GM23338 (cell line): ENCODE data around the gene DDX5. TPM values are rescaled to one million over a fixed set of nuclear protein-coding genes. Genes with fewer than 3 reads are reported as not detected.

ENCODE experiments used
- ATAC-seq: fragments of 200-7000 bp; cut with Tn5 transposase; 3 replicates; pipeline ENCODE4 v1.9.1; 2020
- DNase-seq: peaks from one replicate; pipeline ENCODE4 v3.0.0-alpha.2; 2015; ENCODE audit warnings: low spot score
- H2AFZ ChIP-seq: fragments of 200-600 bp; sonication (generic); 2 replicates; pipeline ENCODE4 v1.8.0; 2016; ENCODE audit warnings: antibody characterized with exemption, mild to moderate bottlenecking, moderate library complexity
- H3F3A ChIP-seq: fragments of 200-600 bp; sonication (generic); replicated peaks from 2 replicates; pipeline ENCODE4 v1.8.0; 2017; ENCODE audit warnings: antibody characterized with exemption, mixed run types, low read depth
- H3K27ac ChIP-seq: fragments of 200-600 bp; sonication (generic); 2 replicates; pipeline ENCODE4 v1.6.1; 2016; ENCODE audit warnings: low read depth
- H3K27me3 ChIP-seq: fragments of 200-600 bp; sonication (generic); 2 replicates; pipeline ENCODE4 v1.8.0; 2016; ENCODE audit warnings: mild to moderate bottlenecking, mixed run types, moderate library complexity; ENCODE audit not compliant: insufficient read depth
- H3K36me3 ChIP-seq: fragments of 200-600 bp; sonication (generic); 2 replicates; pipeline ENCODE4 v1.8.0; 2016; ENCODE audit warnings: mild to moderate bottlenecking; ENCODE audit not compliant: insufficient read depth
- H3K4me1 ChIP-seq: fragments of 200-600 bp; sonication (generic); 2 replicates; pipeline ENCODE4 v1.8.0; 2016; ENCODE audit warnings: mild to moderate bottlenecking, moderate library complexity; ENCODE audit not compliant: insufficient read depth
- H3K4me2 ChIP-seq: fragments of 200-600 bp; sonication (generic); 2 replicates; pipeline ENCODE4 v1.7.1; 2017; ENCODE audit warnings: mixed run types
- H3K4me3 ChIP-seq: fragments of 200-600 bp; sonication (generic); 2 replicates; pipeline ENCODE4 v1.6.1; 2016; ENCODE audit warnings: mixed run types
- H3K79me2 ChIP-seq: fragments of 200-600 bp; sonication (generic); replicated peaks from 2 replicates; pipeline ENCODE4 v1.8.0; 2017; ENCODE audit warnings: mild to moderate bottlenecking; ENCODE audit not compliant: insufficient read depth
- H3K9me2 ChIP-seq: fragments of 200-600 bp; sonication (generic); 2 replicates; pipeline ENCODE4 v1.8.0; 2017; ENCODE audit not compliant: insufficient read depth
- H4K20me1 ChIP-seq: fragments of 200-600 bp; sonication (generic); replicated peaks from 2 replicates; pipeline ENCODE4 v1.8.0; 2017; ENCODE audit warnings: mild to moderate bottlenecking; ENCODE audit not compliant: insufficient read depth
- H3K27ac Mint-ChIP-seq: 2 replicates; pipeline ENCODE4 v1.8.0; 2020; ENCODE audit warnings: inconsistent platforms, mild to moderate bottlenecking, moderate library complexity, mixed read lengths
- H3K27me3 Mint-ChIP-seq: 3 replicates; pipeline ENCODE4 v1.8.0; 2022; ENCODE audit warnings: low read depth, mild to moderate bottlenecking, moderate library complexity, mixed read lengths, inconsistent platforms; ENCODE audit not compliant: insufficient read depth, poor library complexity
- H3K36me3 Mint-ChIP-seq: 3 replicates; pipeline ENCODE4 v1.8.0; 2021; ENCODE audit warnings: low read depth, mild to moderate bottlenecking, inconsistent platforms, moderate library complexity, mixed read lengths
- H3K4me1 Mint-ChIP-seq: 3 replicates; pipeline ENCODE4 v1.8.0; 2020; ENCODE audit warnings: mild to moderate bottlenecking, inconsistent platforms, mixed read lengths
- H3K4me3 Mint-ChIP-seq: 3 replicates; pipeline ENCODE4 v1.8.0; 2021; ENCODE audit warnings: moderate library complexity, mild to moderate bottlenecking, inconsistent platforms, mixed read lengths
- H3K9me3 Mint-ChIP-seq: 3 replicates; pipeline ENCODE4 v1.8.0; 2020; ENCODE audit warnings: moderate library complexity, mild to moderate bottlenecking, inconsistent platforms, mixed read lengths
- CREB1 ChIP-seq: fragments of 250-450 bp; sonication (Bioruptor Pico); IDR thresholded peaks from 2 replicates; pipeline ENCODE4 v1.5.0; 2020; ENCODE audit warnings: low read depth, mild to moderate bottlenecking, moderate library complexity
- CTCF ChIP-seq, 2 experiments: fragments of 200-600 bp in 1 of 2; sonication (generic) in 1 of 2; conservative IDR thresholded peaks; 2 replicates each; pipeline versions ENCODE4 v1.5.1 to v1.6.1; 2016 to 2017; ENCODE audit warnings: antibody characterized with exemption in 2 of 2, low read depth in 2 of 2, mild to moderate bottlenecking in 2 of 2, moderate library complexity in 1 of 2
- EZH2 ChIP-seq: fragments of 200-600 bp; sonication (generic); IDR thresholded peaks from one replicate; pipeline ENCODE4 v1.8.0; 2017; ENCODE audit warnings: antibody characterized with exemption, mild to moderate bottlenecking, low read depth; ENCODE audit not compliant: unreplicated experiment
- EZH2phosphoT487 ChIP-seq: fragments of 200-600 bp; sonication (generic); IDR thresholded peaks from one replicate; pipeline ENCODE4 v1.8.1; 2018; ENCODE audit warnings: antibody characterized with exemption; ENCODE audit not compliant: unreplicated experiment
- JUNB ChIP-seq: IDR thresholded peaks from one replicate; pipeline ENCODE4 v1.6.1; 2016; ENCODE audit warnings: antibody characterized with exemption; ENCODE audit not compliant: unreplicated experiment
- NANOG ChIP-seq: IDR thresholded peaks from 2 replicates; pipeline ENCODE4 v1.6.1; 2016; ENCODE audit warnings: antibody characterized with exemption, borderline replicate concordance
- REST ChIP-seq: IDR thresholded peaks from one replicate; pipeline ENCODE4 v1.6.1; 2018; ENCODE audit warnings: antibody characterized with exemption; ENCODE audit not compliant: unreplicated experiment
- STAT1 ChIP-seq: IDR thresholded peaks from one replicate; pipeline ENCODE4 v1.6.1; 2016; ENCODE audit warnings: antibody characterized with exemption; ENCODE audit not compliant: unreplicated experiment
- ZNF114 ChIP-seq: fragments of 250-450 bp; sonication (Bioruptor Pico); IDR thresholded peaks from 2 replicates; pipeline ENCODE4 v1.5.0; 2020; ENCODE audit warnings: mild to moderate bottlenecking, moderate library complexity
- ZNF331 ChIP-seq: fragments of 250-450 bp; sonication (Bioruptor Pico); IDR thresholded peaks from 2 replicates; pipeline ENCODE4 v1.5.0; 2020; ENCODE audit warnings: low read depth, mild to moderate bottlenecking, moderate library complexity
- polyA plus RNA-seq: library from polyadenylated mRNA; unstranded; fragments of >200 nt; fragmentation: Nextera tagmentation; extraction: Ambion mirVana; gene quantifications from 2 replicates; pipeline ENCODE4 v1.2.1, GENCODE V29; 2016
- total RNA-seq: library from RNA; depleted of rRNA; stranded (reverse); fragments of >200 nt; shearing (Covaris generic); gene quantifications from 2 replicates; pipeline ENCODE4 v1.2.3, GENCODE V29; 2014
- TF ChIP-seq, protein P1 (sequence below): fragments of 250-450 bp; sonication (Bioruptor Pico); IDR thresholded peaks from 2 replicates; pipeline ENCODE4 v1.5.0; 2020; ENCODE audit warnings: mild to moderate bottlenecking, moderate library complexity

DDX5 gene
- total and polyA plus RNA-seq, 2 experiments from 2014 or later: 400 to 447 TPM

GRCh38 chr17:64537488-64537887 lies 31.4 kb upstream of the DDX5 start:
- H3K27me3 Mint-ChIP-seq: peaks cover 9% of the 10 kb centered on the region
- no peaks in the 10 kb centered on the region; the same call in 2 of the 3 replicates for H3K9me3 Mint-ChIP-seq
- DNase-seq: no peak
- H3K27ac Mint-ChIP-seq: peak overlapping the region; percentile 3; the same call in 1 of the 2 replicates
- H3K9me2 ChIP-seq: no peaks in the 10 kb centered on the region
- H3K36me3 ChIP-seq: peaks cover 44% of the 10 kb centered on the region
- no peak for TF ChIP-seq EZH2
- no peak for TF ChIP-seq REST
- TF ChIP-seq JUNB: no peak
- TF ChIP-seq, protein P1, sequence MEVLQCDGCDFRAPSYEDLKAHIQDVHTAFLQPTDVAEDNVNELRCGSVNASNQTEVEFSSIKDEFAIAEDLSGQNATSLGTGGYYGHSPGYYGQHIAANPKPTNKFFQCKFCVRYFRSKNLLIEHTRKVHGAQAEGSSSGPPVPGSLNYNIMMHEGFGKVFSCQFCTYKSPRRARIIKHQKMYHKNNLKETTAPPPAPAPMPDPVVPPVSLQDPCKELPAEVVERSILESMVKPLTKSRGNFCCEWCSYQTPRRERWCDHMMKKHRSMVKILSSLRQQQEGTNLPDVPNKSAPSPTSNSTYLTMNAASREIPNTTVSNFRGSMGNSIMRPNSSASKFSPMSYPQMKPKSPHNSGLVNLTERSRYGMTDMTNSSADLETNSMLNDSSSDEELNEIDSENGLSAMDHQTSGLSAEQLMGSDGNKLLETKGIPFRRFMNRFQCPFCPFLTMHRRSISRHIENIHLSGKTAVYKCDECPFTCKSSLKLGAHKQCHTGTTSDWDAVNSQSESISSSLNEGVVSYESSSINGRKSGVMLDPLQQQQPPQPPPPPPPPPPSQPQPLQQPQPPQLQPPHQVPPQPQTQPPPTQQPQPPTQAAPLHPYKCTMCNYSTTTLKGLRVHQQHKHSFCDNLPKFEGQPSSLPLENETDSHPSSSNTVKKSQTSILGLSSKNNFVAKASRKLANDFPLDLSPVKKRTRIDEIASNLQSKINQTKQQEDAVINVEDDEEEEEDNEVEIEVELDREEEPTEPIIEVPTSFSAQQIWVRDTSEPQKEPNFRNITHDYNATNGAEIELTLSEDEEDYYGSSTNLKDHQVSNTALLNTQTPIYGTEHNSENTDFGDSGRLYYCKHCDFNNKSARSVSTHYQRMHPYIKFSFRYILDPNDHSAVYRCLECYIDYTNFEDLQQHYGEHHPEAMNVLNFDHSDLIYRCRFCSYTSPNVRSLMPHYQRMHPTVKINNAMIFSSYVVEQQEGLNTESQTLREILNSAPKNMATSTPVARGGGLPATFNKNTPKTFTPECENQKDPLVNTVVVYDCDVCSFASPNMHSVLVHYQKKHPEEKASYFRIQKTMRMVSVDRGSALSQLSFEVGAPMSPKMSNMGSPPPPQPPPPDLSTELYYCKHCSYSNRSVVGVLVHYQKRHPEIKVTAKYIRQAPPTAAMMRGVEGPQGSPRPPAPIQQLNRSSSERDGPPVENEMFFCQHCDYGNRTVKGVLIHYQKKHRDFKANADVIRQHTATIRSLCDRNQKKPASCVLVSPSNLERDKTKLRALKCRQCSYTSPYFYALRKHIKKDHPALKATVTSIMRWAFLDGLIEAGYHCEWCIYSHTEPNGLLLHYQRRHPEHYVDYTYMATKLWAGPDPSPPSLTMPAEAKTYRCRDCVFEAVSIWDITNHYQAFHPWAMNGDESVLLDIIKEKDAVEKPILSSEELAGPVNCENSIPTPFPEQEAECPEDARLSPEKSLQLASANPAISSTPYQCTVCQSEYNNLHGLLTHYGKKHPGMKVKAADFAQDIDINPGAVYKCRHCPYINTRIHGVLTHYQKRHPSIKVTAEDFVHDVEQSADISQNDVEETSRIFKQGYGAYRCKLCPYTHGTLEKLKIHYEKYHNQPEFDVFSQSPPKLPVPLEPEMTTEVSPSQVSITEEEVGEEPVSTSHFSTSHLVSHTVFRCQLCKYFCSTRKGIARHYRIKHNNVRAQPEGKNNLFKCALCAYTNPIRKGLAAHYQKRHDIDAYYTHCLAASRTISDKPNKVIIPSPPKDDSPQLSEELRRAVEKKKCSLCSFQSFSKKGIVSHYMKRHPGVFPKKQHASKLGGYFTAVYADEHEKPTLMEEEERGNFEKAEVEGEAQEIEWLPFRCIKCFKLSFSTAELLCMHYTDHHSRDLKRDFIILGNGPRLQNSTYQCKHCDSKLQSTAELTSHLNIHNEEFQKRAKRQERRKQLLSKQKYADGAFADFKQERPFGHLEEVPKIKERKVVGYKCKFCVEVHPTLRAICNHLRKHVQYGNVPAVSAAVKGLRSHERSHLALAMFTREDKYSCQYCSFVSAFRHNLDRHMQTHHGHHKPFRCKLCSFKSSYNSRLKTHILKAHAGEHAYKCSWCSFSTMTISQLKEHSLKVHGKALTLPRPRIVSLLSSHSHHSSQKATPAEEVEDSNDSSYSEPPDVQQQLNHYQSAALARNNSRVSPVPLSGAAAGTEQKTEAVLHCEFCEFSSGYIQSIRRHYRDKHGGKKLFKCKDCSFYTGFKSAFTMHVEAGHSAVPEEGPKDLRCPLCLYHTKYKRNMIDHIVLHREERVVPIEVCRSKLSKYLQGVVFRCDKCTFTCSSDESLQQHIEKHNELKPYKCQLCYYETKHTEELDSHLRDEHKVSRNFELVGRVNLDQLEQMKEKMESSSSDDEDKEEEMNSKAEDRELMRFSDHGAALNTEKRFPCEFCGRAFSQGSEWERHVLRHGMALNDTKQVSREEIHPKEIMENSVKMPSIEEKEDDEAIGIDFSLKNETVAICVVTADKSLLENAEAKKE (CRISPR knock-in tag): no peak
- TF ChIP-seq ZNF331 (CRISPR knock-in tag): no peak
- no peak for TF ChIP-seq EZH2phosphoT487
- no peak for TF ChIP-seq CTCF (conservative IDR thresholded peaks at IDR 0.05; ENCODE audit: low read depth in 2 of 2)
- no peak for TF ChIP-seq CREB1 (CRISPR knock-in tag)
- no peak for TF ChIP-seq STAT1
- no peak for TF ChIP-seq ZNF114
- no peak for TF ChIP-seq NANOG
- no peak overlapping the region for H3K4me3 Mint-ChIP-seq
- H4K20me1 ChIP-seq: peaks cover 10% of the 10 kb centered on the region; the same call in 1 of the 2 replicates
- no peaks in the 10 kb centered on the region for H3F3A ChIP-seq
- no peak overlapping the region for H3K4me3 ChIP-seq
- peaks cover 64% of the 10 kb centered on the region for H3K36me3 Mint-ChIP-seq
- H3K4me1 Mint-ChIP-seq: no peaks in the 10 kb centered on the region
- no peak overlapping the region for H3K4me2 ChIP-seq
- H3K79me2 ChIP-seq: no peaks in the 10 kb centered on the region
- no peaks in the 10 kb centered on the region for H3K4me1 ChIP-seq
- no peak overlapping the region for H2AFZ ChIP-seq
- no peak overlapping the region for H3K27ac ChIP-seq
- no peaks in the 10 kb centered on the region for H3K27me3 ChIP-seq
- ATAC-seq: no peak
